Lower leg skin (tissue), 3 donors: ENCODE data around the gene ASPG.

ENCODE experiments used
- CTCF ChIP-seq, 3 donors: fragments of 450-650 bp; IDR thresholded peaks; one replicate each; pipeline ENCODE4 v1.5.1; 2016; ENCODE audit warnings: antibody characterized with exemption in 3 of 3, mild to moderate bottlenecking in 3 of 3, moderate library complexity in 2 of 3
- POLR2A ChIP-seq, 2 donors: fragments of 450-650 bp; IDR thresholded peaks; one replicate each; pipeline ENCODE4 v1.6.1; 2016 to 2017; ENCODE audit warnings: antibody characterized with exemption in 2 of 2, mild to moderate bottlenecking in 1 of 2, moderate library complexity in 1 of 2

DNA sequence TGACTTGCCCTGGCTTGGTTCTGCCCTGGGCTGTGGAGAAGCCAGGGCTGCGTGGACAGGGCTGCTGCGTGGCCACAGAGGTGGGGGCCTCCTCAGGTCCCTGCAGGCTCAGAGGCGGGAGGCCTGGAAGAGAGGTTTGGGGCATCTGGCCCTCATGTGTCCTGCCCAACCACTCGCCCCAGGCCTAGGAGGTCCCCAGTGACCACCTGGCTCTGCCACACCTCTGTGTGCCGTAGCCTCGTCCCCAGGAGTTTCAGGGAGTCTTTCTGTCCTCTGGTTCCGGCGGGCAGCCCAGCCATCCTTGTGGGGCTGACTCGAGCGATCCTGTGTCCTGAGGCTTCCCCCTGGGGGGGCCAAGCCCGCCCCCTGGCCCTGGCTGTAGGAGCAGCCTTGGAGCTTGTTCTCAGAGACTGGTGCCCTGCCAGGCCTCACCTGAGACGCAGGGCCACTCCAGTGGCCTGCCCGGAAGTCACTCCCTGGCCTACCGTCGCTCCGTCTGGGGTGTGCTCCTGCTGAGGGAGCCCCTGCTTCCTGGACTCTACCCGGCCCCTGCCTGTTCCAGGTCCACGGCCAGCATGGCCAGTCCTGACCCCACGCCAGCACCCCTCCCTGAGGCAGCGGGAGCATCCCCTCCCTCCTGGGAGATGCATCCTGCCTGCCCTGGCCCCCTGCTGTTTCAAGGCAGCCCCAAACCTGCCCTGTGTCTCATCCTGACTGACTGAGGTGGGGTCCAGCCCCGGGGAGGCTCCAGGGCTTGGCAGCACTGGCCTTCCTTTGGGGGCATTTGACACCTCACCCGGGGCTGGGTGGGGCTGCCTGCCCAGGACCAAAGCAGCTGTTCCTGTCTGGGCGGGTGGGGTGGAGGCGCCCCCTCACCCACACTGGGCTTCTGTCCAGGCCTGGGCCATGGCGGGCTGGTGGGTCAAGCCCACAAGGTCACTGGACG is 13.9 kb downstream of the ASPG start:
- TF ChIP-seq CTCF (IDR thresholded peaks at IDR 0.05) (no peak), POLR2A (IDR thresholded peaks at IDR 0.05) (no peak)
